Measurements from ENCODE around the gene KLK6.

KLK6 gene

GRCh38 chr19:50910722-50911121 lies 58.7 kb downstream of the KLK6 start:
- H3K27me3 ChIP-seq (ENCODE audit: insufficient read depth, poor library complexity, severe bottlenecking) = peaks cover 12% of the 10 kb centered on the region

GRCh38 chr19:50909240-50910070 lies 59.9 kb downstream of the KLK6 start:
- DNase-seq (ENCODE audit: low spot score) (no peak), ATAC-seq (ENCODE audit: low read depth) (peak; percentile 71)
- Histone ChIP-seq H3K4me3 (ENCODE audit: severe bottlenecking) (no peak overlapping the region), H3K4me1 (ENCODE audit: insufficient read depth, poor library complexity, severe bottlenecking) (no peaks in the 10 kb centered on the region), H3K9me3 (ENCODE audit: severe bottlenecking) (no peaks in the 10 kb centered on the region), H3K36me3 (ENCODE audit: low read depth) (no peaks in the 10 kb centered on the region), H3K27me3 (ENCODE audit: insufficient read depth, poor library complexity, severe bottlenecking) (peaks cover 12% of the 10 kb centered on the region), H3K27ac (ENCODE audit: poor library complexity, severe bottlenecking) (no peak overlapping the region)
- TF ChIP-seq CTCF (IDR thresholded peaks at IDR 0.05; ENCODE audit: poor library complexity, severe bottlenecking) = no peak

More at GRCh38 chr19:50910722-50911121, 58.7 kb downstream of the KLK6 start:
- H3K27ac ChIP-seq (ENCODE audit: poor library complexity, severe bottlenecking) = no peak overlapping the region
- no peaks in the 10 kb centered on the region for H3K4me1 ChIP-seq (ENCODE audit: insufficient read depth, poor library complexity, severe bottlenecking)
- no peak overlapping the region for H3K4me3 ChIP-seq (ENCODE audit: severe bottlenecking)
- H3K36me3 ChIP-seq (ENCODE audit: low read depth) = no peaks in the 10 kb centered on the region
- ATAC-seq (ENCODE audit: low read depth) (0 out of 3 replicates have a peak, but pooled peaks have one; percentile 9), DNase-seq (ENCODE audit: low spot score) (no peak)
- TF ChIP-seq CTCF (IDR thresholded peaks at IDR 0.05; ENCODE audit: poor library complexity, severe bottlenecking) = no peak
- H3K9me3 ChIP-seq (ENCODE audit: severe bottlenecking) = no peaks in the 10 kb centered on the region

Measured in RWPE2 (cell line).